HEK293T (cell line): Measurements from ENCODE around the gene BCL2.

ENCODE experiments used
- CTCF ChIA-PET: fragments of 350-600 bp; formaldehyde crosslinking; extraction: SDS; loops from one replicate; lab custom pipeline; 2021; ENCODE audit warnings: antibody characterized with exemption, inconsistent platforms; lab: Yijun Ruan, JAX
- POLR2A ChIA-PET: fragments of 350-600 bp; formaldehyde crosslinking; extraction: SDS; loops from one replicate; lab custom pipeline; 2020; ENCODE audit warnings: antibody characterized with exemption, inconsistent platforms; lab: Yijun Ruan, JAX
- DNase-seq: peaks from one replicate; pipeline ENCODE4 v3.0.0; 2012; ENCODE audit warnings: mixed read lengths; ENCODE audit errors: extremely low spot score
- ARNT ChIP-seq: fragments of 450-650 bp; IDR thresholded peaks from 2 replicates; pipeline ENCODE4 v1.6.1; 2017; ENCODE audit warnings: mild to moderate bottlenecking
- BHLHE40 ChIP-seq: fragments of 450-650 bp; IDR thresholded peaks from 2 replicates; pipeline ENCODE4 v1.6.1; 2016; ENCODE audit warnings: mild to moderate bottlenecking, moderate library complexity, borderline replicate concordance
- CTBP1 ChIP-seq: fragments of 450-650 bp; IDR thresholded peaks from 2 replicates; pipeline ENCODE4 v1.6.1; 2016; ENCODE audit warnings: borderline replicate concordance
- ELF4 ChIP-seq: fragments of 450-650 bp; IDR thresholded peaks from 2 replicates; pipeline ENCODE4 v1.6.1; 2017; ENCODE audit warnings: antibody characterized with exemption
- FOXA1 ChIP-seq: fragments of 450-650 bp; IDR thresholded peaks from 2 replicates; pipeline ENCODE4 v1.6.1; 2016; ENCODE audit warnings: mild to moderate bottlenecking
- FOXK2 ChIP-seq: fragments of 450-650 bp; IDR thresholded peaks from 2 replicates; pipeline ENCODE4 v1.6.1; 2016; ENCODE audit warnings: mild to moderate bottlenecking
- FOXM1 ChIP-seq: fragments of 450-650 bp; IDR thresholded peaks from 2 replicates; pipeline ENCODE4 v1.6.1; 2017; ENCODE audit warnings: mild to moderate bottlenecking, borderline replicate concordance
- HDGF ChIP-seq: fragments of 450-650 bp; IDR thresholded peaks from 2 replicates; pipeline ENCODE4 v1.6.1; 2017; ENCODE audit warnings: antibody characterized with exemption, borderline replicate concordance
- L3MBTL2 ChIP-seq: fragments of 450-650 bp; conservative IDR thresholded peaks from 2 replicates; pipeline ENCODE4 v1.6.1; 2016; ENCODE audit warnings: mild to moderate bottlenecking
- LEF1 ChIP-seq: fragments of 450-650 bp; IDR thresholded peaks from 2 replicates; pipeline ENCODE4 v1.6.1; 2017; ENCODE audit warnings: mild to moderate bottlenecking, borderline replicate concordance
- NFRKB ChIP-seq: fragments of 450-650 bp; IDR thresholded peaks from 2 replicates; pipeline ENCODE4 v1.6.1; 2016; ENCODE audit warnings: mild to moderate bottlenecking, moderate library complexity
- PKNOX1 ChIP-seq: fragments of 450-650 bp; IDR thresholded peaks from 2 replicates; pipeline ENCODE4 v1.6.1; 2016
- SP1 ChIP-seq: fragments of 450-650 bp; IDR thresholded peaks from 2 replicates; pipeline ENCODE4 v1.6.1; 2017
- SUZ12 ChIP-seq: fragments of 450-650 bp; IDR thresholded peaks from 2 replicates; pipeline ENCODE4 v1.6.1; 2016; ENCODE audit warnings: mild to moderate bottlenecking
- TARDBP ChIP-seq: fragments of 450-650 bp; IDR thresholded peaks from 2 replicates; pipeline ENCODE4 v1.6.1; 2016
- ZNF384 ChIP-seq: fragments of 450-650 bp; IDR thresholded peaks from 2 replicates; pipeline ENCODE4 v1.6.1; 2016

BCL2 gene

GRCh38 chr18:63131106-63131958, 188.2 kb downstream of the BCL2 start:
- TF ChIP-seq FOXK2: no peak
- no peak for TF ChIP-seq ELF4
- CTCF ChIA-PET: interaction anchor here (0.6 to 2.4 kb wide), 3 partner anchors 24 to 186 kb away, joined by 3 to 15 read pairs (median 4); no protein-coding TSS in a partner anchor
- DNase-seq: peak; percentile 29
- POLR2A ChIA-PET: no interaction called here

- ChIA-PET POLR2A (no interaction called here), CTCF (interaction anchor here (0.9 to 2.4 kb wide), 2 partner anchors 24 to 187 kb away, joined by 3 to 15 read pairs; no protein-coding TSS in a partner anchor)
- DNase-seq: no peak
- TF ChIP-seq SP1 (no peak), NFRKB (no peak), ELF4 (no peak), L3MBTL2 (no peak), PKNOX1 (no peak), ZNF384 (no peak), FOXM1 (no peak), FOXA1 (no peak), TARDBP (no peak), FOXK2 (no peak), ARNT (no peak), HDGF (no peak), BHLHE40 (no peak), CTBP1 (no peak), LEF1 (no peak), SUZ12 (no peak)
Measured at GRCh38 chr18:63130176-63130575, 189.4 kb downstream of the BCL2 start.

- ChIA-PET CTCF (interaction anchor here (0.5 kb wide), 1 partner anchor 8 kb away, joined by 3 read pairs; no protein-coding TSS in a partner anchor), POLR2A (no interaction called here)
- no peak for DNase-seq
- TF ChIP-seq TARDBP (no peak), HDGF (no peak), SP1 (no peak), NFRKB (no peak), SUZ12 (no peak), ARNT (no peak), ZNF384 (no peak), PKNOX1 (no peak)
Measured at GRCh38 chr18:63128237-63128974, 191.2 kb downstream of the BCL2 start.

- POLR2A ChIA-PET: no interaction called here
- CTCF ChIA-PET: no interaction called here
- no peak for DNase-seq
- TF ChIP-seq LEF1: no peak
- no peak for TF ChIP-seq ARNT
- no peak for TF ChIP-seq ELF4
- TF ChIP-seq SUZ12: no peak
- TF ChIP-seq ZNF384: no peak
- no peak for TF ChIP-seq FOXA1
- no peak for TF ChIP-seq PKNOX1
Measured at GRCh38 chr18:63126134-63127069, 193.2 kb downstream of the BCL2 start.

- DNase-seq: no peak
- no peak for TF ChIP-seq ARNT
- no peak for TF ChIP-seq L3MBTL2
- ChIA-PET CTCF (no interaction called here), POLR2A (no interaction called here)
Measured at GRCh38 chr18:63120620-63121019, 198.9 kb downstream of the BCL2 start.

GRCh38 chr18:63119647-63120046, 199.9 kb downstream of the BCL2 start:
- peak; percentile 33 for DNase-seq
- POLR2A ChIA-PET: no interaction called here
- TF ChIP-seq NFRKB (no peak), FOXM1 (no peak), FOXA1 (no peak), HDGF (no peak), CTBP1 (no peak), SP1 (no peak), SUZ12 (no peak), ARNT (no peak), PKNOX1 (no peak), TARDBP (no peak), BHLHE40 (no peak), LEF1 (no peak), FOXK2 (no peak), ELF4 (no peak), L3MBTL2 (no peak), ZNF384 (no peak)
- CTCF ChIA-PET: interaction anchor here (0.6 to 0.9 kb wide), 3 partner anchors 8 to 163 kb away, joined by 3 to 4 read pairs (median 3); no protein-coding TSS in a partner anchor
